GM18505 (cell line): Measurements from ENCODE around the gene EXOSC9.

Experiments
- ATAC-seq: cut with Tn5 transposase; IDR thresholded peaks from one replicate; pipeline ENCODE4 v1.9.1; 2021; ENCODE audit not compliant: unreplicated experiment
- POLR2A ChIP-seq: IDR thresholded peaks from 4 replicates; pipeline ENCODE4 v1.6.1; 2011; ENCODE audit warnings: borderline replicate concordance; ENCODE audit not compliant: insufficient read depth, insufficient read length; ENCODE audit errors: extremely low read depth

The EXOSC9 gene

GRCh38 chr4:121794505-121795188, 6.5 kb upstream of the EXOSC9 start:
- no peak for ATAC-seq
- TF ChIP-seq POLR2A = no peak

- no peak for TF ChIP-seq POLR2A
- no peak for ATAC-seq
Measured at GRCh38 chr4:121796283-121796682, 4.8 kb upstream of the EXOSC9 start.

GRCh38 chr4:121799208-121799823, 1.8 kb upstream of the EXOSC9 start:
- no peak for TF ChIP-seq POLR2A
- ATAC-seq = no peak

GRCh38 chr4:121799867-121800501, 1.1 kb upstream of the EXOSC9 start:
- ATAC-seq = no peak
- TF ChIP-seq POLR2A = no peak

GRCh38 chr4:121800638-121800960, 524 bp upstream of the EXOSC9 start:
- ATAC-seq = peak; percentile 25
- TF ChIP-seq POLR2A = no peak

- ATAC-seq = no peak
- no peak for TF ChIP-seq POLR2A
Measured at GRCh38 chr4:121801715-121802075, 572 bp downstream of the EXOSC9 start.

- no peak for TF ChIP-seq POLR2A
- no peak for ATAC-seq
Measured at GRCh38 chr4:121806411-121806810, 5.3 kb downstream of the EXOSC9 start.

- no peak for ATAC-seq
- no peak for TF ChIP-seq POLR2A
Measured at GRCh38 chr4:121811122-121811521, 10.0 kb downstream of the EXOSC9 start.

- ATAC-seq = no peak
- no peak for TF ChIP-seq POLR2A
Measured at GRCh38 chr4:121814756-121815155, 13.6 kb downstream of the EXOSC9 start.

- no peak for TF ChIP-seq POLR2A
- ATAC-seq = no peak
Measured at GRCh38 chr4:121817006-121817405, 15.9 kb downstream of the EXOSC9 start.

GRCh38 chr4:121817701-121818100, 16.6 kb downstream of the EXOSC9 start:
- no peak for TF ChIP-seq POLR2A
- no peak for ATAC-seq

GRCh38 chr4:121818215-121818614, 17.1 kb downstream of the EXOSC9 start:
- ATAC-seq = no peak
- TF ChIP-seq POLR2A = no peak

- no peak for ATAC-seq
- no peak for TF ChIP-seq POLR2A
Measured at GRCh38 chr4:121819216-121819965, 18.3 kb downstream of the EXOSC9 start.
